IMR-90 (cell line): Measurements from ENCODE around the gene EXOC6B. TPM values are rescaled to one million over a fixed set of nuclear protein-coding genes. Genes with fewer than 3 reads are reported as not detected.

ENCODE experiments used
- ATAC-seq: fragments of 200-7000 bp; cut with Tn5 transposase; 2 replicates; pipeline ENCODE4 v1.9.1; 2020; ENCODE audit warnings: low read depth, mild to moderate bottlenecking, moderate library complexity
- BruUV-seq: library from RNA; stranded (reverse); fragments of 400-500 nt; replicated peaks from 2 replicates; lab custom pipeline; 2021; lab: Mats Ljungman, UMichigan
- CTCF ChIA-PET: fragments of 300-600 bp; formaldehyde crosslinking; extraction: SDS; loops from one replicate; lab custom pipeline; 2021; ENCODE audit warnings: antibody characterized with exemption; lab: Yijun Ruan, JAX
- POLR2A ChIA-PET: fragments of 300-600 bp; sonication (Branson Sonifier 250); formaldehyde crosslinking; loops from one replicate; lab custom pipeline; 2022; ENCODE audit warnings: antibody characterized with exemption; ENCODE audit not compliant: unreplicated experiment; lab: Charles Lee
- DNase-seq: peaks from one replicate; pipeline ENCODE4 v3.0.0; 2013
- H2AFZ ChIP-seq: replicated peaks from 2 replicates; pipeline ENCODE3; 2013; ENCODE audit warnings: low read length, mild to moderate bottlenecking; ENCODE audit not compliant: poor library complexity
- H2AK5ac ChIP-seq: 2 replicates; pipeline ENCODE4 v1.6.1; 2013; ENCODE audit warnings: low read depth, low read length, inconsistent platforms
- H2AK9ac ChIP-seq: replicated peaks from 2 replicates; pipeline ENCODE3; 2013; ENCODE audit warnings: mild to moderate bottlenecking, low read depth, low read length, moderate library complexity; ENCODE audit not compliant: poor library complexity
- H2BK120ac ChIP-seq: 2 replicates; pipeline ENCODE4 v1.6.1; 2013; ENCODE audit warnings: low read depth, low read length, inconsistent platforms
- H2BK15ac ChIP-seq: 3 replicates; pipeline ENCODE4 v1.6.1; 2013; ENCODE audit warnings: low read depth, low read length, inconsistent platforms
- H2BK20ac ChIP-seq: 2 replicates; pipeline ENCODE4 v1.6.1; 2013; ENCODE audit warnings: low read depth, mild to moderate bottlenecking, inconsistent platforms, low read length, moderate library complexity
- H2BK5ac ChIP-seq: 2 replicates; pipeline ENCODE4 v1.6.1; 2013; ENCODE audit warnings: mild to moderate bottlenecking, low read depth, low read length, inconsistent platforms; ENCODE audit not compliant: poor library complexity, severe bottlenecking
- H3K14ac ChIP-seq: replicated peaks from 2 replicates; pipeline ENCODE4 v1.6.1; 2013; ENCODE audit warnings: low read depth, low read length, inconsistent platforms
- H3K18ac ChIP-seq: 2 replicates; pipeline ENCODE4 v1.6.1; 2013; ENCODE audit warnings: low read depth, low read length, control low read depth
- H3K23ac ChIP-seq: 2 replicates; pipeline ENCODE4 v1.6.1; 2013; ENCODE audit warnings: low read depth, low read length, inconsistent platforms
- H3K27ac ChIP-seq: 2 replicates; pipeline ENCODE4 v1.5.1; 2013; ENCODE audit warnings: mild to moderate bottlenecking, control low read depth, low read length; ENCODE audit not compliant: insufficient read depth
- H3K27me3 ChIP-seq: 2 replicates; pipeline ENCODE4 v1.6.1; 2013; ENCODE audit warnings: low read length; ENCODE audit not compliant: control insufficient read depth, insufficient read depth
- H3K36me3 ChIP-seq: 2 replicates; pipeline ENCODE4 v1.6.1; 2013; ENCODE audit warnings: low read length, mixed read lengths; ENCODE audit not compliant: control insufficient read depth, insufficient read depth
- H3K4ac ChIP-seq: 2 replicates; pipeline ENCODE4 v1.6.1; 2013; ENCODE audit warnings: low read depth, low read length, inconsistent platforms
- H3K4me1 ChIP-seq: 2 replicates; pipeline ENCODE4 v1.6.1; 2013; ENCODE audit warnings: low read length, mixed read lengths; ENCODE audit not compliant: control insufficient read depth, insufficient read depth
- H3K4me2 ChIP-seq: 2 replicates; pipeline ENCODE4 v1.6.1; 2013; ENCODE audit warnings: low read depth, mild to moderate bottlenecking, control low read depth, low read length, moderate library complexity
- H3K4me3 ChIP-seq: 2 replicates; pipeline ENCODE4 v1.5.1; 2013; ENCODE audit warnings: low read depth, mild to moderate bottlenecking, control low read depth, low read length, moderate library complexity; ENCODE audit not compliant: insufficient read depth
- H3K56ac ChIP-seq: 2 replicates; pipeline ENCODE4 v1.6.1; 2013; ENCODE audit warnings: low read length, inconsistent platforms; ENCODE audit not compliant: insufficient read depth; ENCODE audit errors: extremely low read depth
- H3K79me1 ChIP-seq, 2 experiments: 2 replicates each; pipeline ENCODE4 v1.6.1; 2013; ENCODE audit warnings: low read length in 2 of 2, inconsistent platforms in 1 of 2, low read depth in 1 of 2
- H3K9ac ChIP-seq: 2 replicates; pipeline ENCODE4 v1.6.1; 2013; ENCODE audit warnings: low read depth, low read length, control low read depth
- H3K9me1 ChIP-seq: 2 replicates; pipeline ENCODE4 v1.6.1; 2013; ENCODE audit warnings: low read length, inconsistent platforms; ENCODE audit not compliant: insufficient read depth
- H3K9me3 ChIP-seq: 2 replicates; pipeline ENCODE4 v1.6.1; 2013; ENCODE audit warnings: low read length; ENCODE audit not compliant: control insufficient read depth, insufficient read depth
- H4K20me1 ChIP-seq: 2 replicates; pipeline ENCODE4 v1.6.1; 2013; ENCODE audit warnings: low read length, inconsistent platforms; ENCODE audit not compliant: insufficient read depth
- H4K5ac ChIP-seq: 2 replicates; pipeline ENCODE4 v1.6.1; 2013; ENCODE audit warnings: mild to moderate bottlenecking, low read depth, low read length, control low read depth
- H4K8ac ChIP-seq, 2 experiments: 2 replicates each; pipeline ENCODE4 v1.6.1; 2013; ENCODE audit warnings: low read depth in 2 of 2, low read length in 2 of 2, control low read depth in 1 of 2, inconsistent platforms in 1 of 2
- H4K91ac ChIP-seq: 2 replicates; pipeline ENCODE4 v1.6.1; 2013; ENCODE audit warnings: low read depth, low read length, inconsistent platforms; ENCODE audit not compliant: insufficient read depth
- BHLHE40 ChIP-seq: fragments of 150-350 bp; IDR thresholded peaks from 2 replicates; pipeline ENCODE4 v1.6.1; 2016; ENCODE audit warnings: mild to moderate bottlenecking, low read depth, low read length
- CEBPB ChIP-seq: IDR thresholded peaks from 2 replicates; pipeline ENCODE4 v1.6.1; 2012; ENCODE audit warnings: low read depth, low read length, improper control_type of control experiment
- CTCF ChIP-seq: conservative IDR thresholded peaks from 2 replicates; pipeline ENCODE4 v1.5.1; 2012; ENCODE audit warnings: mild to moderate bottlenecking, low read depth, low read length, improper control_type of control experiment
- MXI1 ChIP-seq: IDR thresholded peaks from 2 replicates; pipeline ENCODE4 v1.6.1; 2012; ENCODE audit warnings: low read depth, mild to moderate bottlenecking, low read length, moderate library complexity, borderline replicate concordance
- NFE2L2 ChIP-seq: fragments of 150-350 bp; IDR thresholded peaks from 2 replicates; pipeline ENCODE4 v1.6.1; 2016; ENCODE audit warnings: low read depth, mild to moderate bottlenecking, low read length
- POLR2A ChIP-seq: IDR thresholded peaks from 2 replicates; pipeline ENCODE4 v1.6.1; 2012; ENCODE audit warnings: mild to moderate bottlenecking, low read depth, low read length
- SMC3 ChIP-seq: fragments of 150-350 bp; IDR thresholded peaks from 2 replicates; pipeline ENCODE4 v1.6.1; 2016; ENCODE audit warnings: low read depth, mild to moderate bottlenecking, antibody characterized with exemption, low read length, moderate library complexity
- USF2 ChIP-seq: fragments of 150-350 bp; IDR thresholded peaks from 2 replicates; pipeline ENCODE4 v1.6.1; 2017; ENCODE audit warnings: mild to moderate bottlenecking, antibody characterized with exemption, low read length, low read depth
- WGBS, 2 experiments: methylation state at CpG; one replicate each; pipeline versions ENCODE4 v1.1.5 to v1.1.7; 2013; ENCODE audit warnings: missing lambda C conversion rate in 2 of 2; ENCODE audit not compliant: insufficient read length in 1 of 2; ENCODE audit errors: extremely low coverage in 2 of 2; 5-methylcytosine and 5-hydroxymethylcytosine counted together
- dilution Hi-C: fragments of 300-500 bp; cut with HindIII; formaldehyde crosslinking; loops from one replicate; pipeline ENCODE4 v1.14.3; 2018; ENCODE audit warnings: low sequenced_read_pairs; ENCODE audit not compliant: unreplicated experiment
- in situ Hi-C: fragments of 300-500 bp; cut with MboI; formaldehyde crosslinking; loops from 3 replicates; pipeline ENCODE4 v1.14.3; 2019; ENCODE audit warnings: low sequenced_read_pairs, inconsistent platforms, mixed read lengths
- intact Hi-C: fragments of 100-400 bp; cut with micrococcal nuclease; formaldehyde crosslinking; loops from 2 replicates; pipeline ENCODE4 v1.10.0; 2022
- polyA plus RNA-seq, 3 experiments: library from polyadenylated mRNA; depleted of rRNA; stranded (reverse); fragments of >200 nt; gene quantifications; 2 replicates each; pipeline ENCODE4 v1.2.3, GENCODE V29; 2012; ENCODE audit warnings: low replicate concordance in 1 of 3
- total RNA-seq: library from RNA; depleted of rRNA; stranded (reverse); fragments of >200 nt; gene quantifications from 2 replicates; pipeline ENCODE4 v1.2.3, GENCODE V29; 2012

EXOC6B gene
- total and polyA plus RNA-seq, 2 of the 4 experiments (the other 2 are of a cell fraction) = 10.2 to 29.4 TPM

GRCh38 chr2:72415781-72416475 lies 409.9 kb downstream of the EXOC6B start:
- ATAC-seq (no peak), DNase-seq (no peak)
- Histone ChIP-seq H2AK5ac (no peak overlapping the region), H3K18ac (no peak overlapping the region), H2AK9ac (no peak overlapping the region), H3K9ac (no peak overlapping the region), H3K4ac (no peak overlapping the region), H4K20me1 (peaks cover 2% of the 10 kb centered on the region; the same call in 1 of the 2 replicates), H2AFZ (no peak overlapping the region), H4K91ac (no peak overlapping the region), H3K14ac (no peak overlapping the region), H2BK15ac (no peak overlapping the region), H4K5ac (no peak overlapping the region), H4K8ac (no peak overlapping the region), H2BK5ac (no peak overlapping the region), H3K4me1 (no peaks in the 10 kb centered on the region), H3K79me1 (no peaks in the 10 kb centered on the region), H3K56ac (no peak overlapping the region), H2BK20ac (no peak overlapping the region), H3K27ac (no peak overlapping the region), H3K9me3 (peaks cover 2% of the 10 kb centered on the region; the same call in 1 of the 2 replicates), H3K4me2 (no peak overlapping the region), H2BK120ac (no peak overlapping the region), H3K23ac (no peak overlapping the region), H3K27me3 (peaks cover 2% of the 10 kb centered on the region; the same call in 1 of the 2 replicates), H3K9me1 (no peaks in the 10 kb centered on the region), H3K4me3 (no peak overlapping the region), H3K36me3 (no peaks in the 10 kb centered on the region)
- WGBS, 2 experiments = no CpG with 5 or more reads among the region's 5 CpGs
- in situ Hi-C loops (no loop called here), dilution Hi-C loops (no loop called here), intact Hi-C loops (no loop called here)
- POLR2A ChIA-PET = no interaction called here
- no TSS peak for BruUV-seq
- TF ChIP-seq USF2 (no peak), BHLHE40 (no peak), POLR2A (no peak), MXI1 (no peak), CEBPB (no peak), CTCF (no peak), NFE2L2 (no peak), SMC3 (no peak)
- CTCF ChIA-PET = no interaction called here
